Stimulated activated CD4-positive, alpha-beta T cell treated with anti-CD3 and anti-CD28 coated beads, Interleukin-2, amount 100 ng/mL, for 24 hours (primary cell): ENCODE data around the gene ISY1.
"Not testable (repeated sequence)": the region's sequence is repeated elsewhere in the genome, so short reads cannot be mapped to it uniquely, and the experiment has no call there.

Experiments
- DNase-seq, 2 donors: peaks; one replicate each; pipeline ENCODE4 v3.0.0-alpha.2; 2020

ISY1 gene

GRCh38 chr3:129120254-129121004, 40.4 kb downstream of the ISY1 start:
- peak; percentile 91 to 93 for DNase-seq

DNA sequence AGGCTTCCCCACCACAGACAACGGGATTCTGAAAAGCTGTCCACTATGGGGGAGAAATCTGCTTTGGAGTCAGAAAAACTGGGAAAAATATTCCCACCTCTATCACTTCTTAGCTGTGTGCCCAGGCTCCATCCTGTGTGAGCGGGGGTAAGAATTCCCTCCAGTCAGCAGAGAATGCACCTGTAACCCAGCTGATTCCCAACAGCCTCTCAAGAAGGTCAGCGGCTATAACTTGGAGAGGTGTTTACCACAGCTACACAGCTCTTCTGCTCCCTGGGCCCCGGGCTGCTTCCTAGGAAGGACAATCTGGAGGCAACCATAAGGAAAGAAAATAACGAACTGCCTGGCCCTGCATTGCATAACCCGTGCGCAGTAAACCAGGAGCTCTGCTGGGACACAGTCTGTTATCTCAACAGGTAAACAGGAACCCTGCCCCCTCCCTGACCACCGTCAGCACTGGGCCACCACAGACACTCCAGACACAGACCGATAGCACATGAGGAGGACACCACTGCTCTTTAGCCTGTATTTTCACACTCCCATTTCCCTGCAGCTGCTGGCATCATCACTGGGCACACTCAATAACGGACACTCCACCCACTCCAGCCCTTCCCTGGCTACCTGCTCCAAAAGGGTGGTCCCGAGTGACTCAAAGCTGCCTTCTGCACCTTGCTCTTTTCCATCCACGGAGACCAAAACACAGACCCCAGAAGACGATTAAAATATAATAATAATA, 41.3 kb downstream of the ISY1 start:
- peak; percentile 28 to 36 for DNase-seq

- DNase-seq = peak; percentile 26 to 53
Measured at GRCh38 chr3:129118745-129119144, 42.1 kb downstream of the ISY1 start.

DNA sequence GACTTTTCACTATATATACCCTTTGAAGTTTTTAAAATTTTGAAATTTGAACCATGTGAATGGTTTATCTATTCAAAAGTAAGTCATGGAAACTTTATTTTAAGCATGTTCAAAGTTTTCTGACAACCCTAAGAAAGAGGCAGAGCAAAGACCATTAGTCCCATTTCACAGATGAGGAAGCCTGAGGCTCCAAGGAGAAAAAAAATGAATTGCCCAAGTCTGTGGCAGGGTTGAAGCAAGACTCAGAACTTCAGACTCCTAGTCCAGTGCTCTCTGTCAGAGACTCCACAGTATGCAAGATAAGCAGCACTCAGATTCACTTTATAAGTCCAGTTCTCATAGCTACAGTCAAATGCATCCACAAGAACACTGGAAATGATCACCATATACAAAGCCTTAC, 43.7 kb downstream of the ISY1 start:
- DNase-seq = no peak

GRCh38 chr3:129116482-129116946, 44.3 kb downstream of the ISY1 start:
- DNase-seq = no peak

- no peak for DNase-seq
Measured at GRCh38 chr3:129114455-129114854, 46.4 kb downstream of the ISY1 start.

- DNase-seq = no peak
Measured at GRCh38 chr3:129112308-129113052, 48.4 kb downstream of the ISY1 start.

DNA sequence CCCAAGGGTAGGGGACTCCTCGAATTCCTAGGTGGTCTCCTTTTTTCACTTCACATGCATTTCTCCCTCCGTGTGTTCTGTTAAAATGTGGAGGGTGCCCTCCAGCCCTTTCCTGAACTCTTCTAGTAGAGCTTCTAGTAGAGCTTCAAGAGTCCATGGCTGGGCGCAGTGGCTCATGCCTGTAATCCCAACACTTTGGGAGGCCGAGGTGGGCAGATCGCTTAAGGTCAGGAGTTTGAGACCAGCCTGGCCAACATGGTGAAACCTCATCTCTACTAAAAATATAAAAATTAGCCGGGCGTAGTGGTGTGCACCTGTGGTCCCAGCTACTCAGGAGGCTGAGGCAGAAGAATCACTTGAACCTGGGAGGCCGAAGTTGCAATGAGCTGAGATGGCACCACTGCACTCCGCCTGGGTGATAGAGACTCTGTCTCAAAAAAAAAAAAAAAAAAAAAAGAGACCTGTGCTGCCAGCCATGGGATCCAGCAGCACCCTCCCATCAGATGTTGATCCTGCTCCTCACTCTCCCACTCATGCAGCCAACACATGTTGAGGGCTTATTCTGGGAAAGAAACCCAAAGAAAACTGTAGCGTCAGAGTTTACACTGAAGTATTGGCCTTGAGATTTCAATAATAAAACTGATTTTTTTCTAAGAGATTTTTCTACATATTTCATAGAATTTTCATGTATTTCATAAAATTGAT, 49.6 kb downstream of the ISY1 start:
- DNase-seq = not testable (repeated sequence)

GRCh38 chr3:129107793-129108192, 53.1 kb downstream of the ISY1 start:
- DNase-seq = no peak

GRCh38 chr3:129106866-129107565, 53.8 kb downstream of the ISY1 start:
- DNase-seq = no peak

GRCh38 chr3:129106320-129106719, 54.5 kb downstream of the ISY1 start:
- no peak for DNase-seq

- DNase-seq = no peak
Measured at GRCh38 chr3:129105862-129106261, 55.0 kb downstream of the ISY1 start.

DNA sequence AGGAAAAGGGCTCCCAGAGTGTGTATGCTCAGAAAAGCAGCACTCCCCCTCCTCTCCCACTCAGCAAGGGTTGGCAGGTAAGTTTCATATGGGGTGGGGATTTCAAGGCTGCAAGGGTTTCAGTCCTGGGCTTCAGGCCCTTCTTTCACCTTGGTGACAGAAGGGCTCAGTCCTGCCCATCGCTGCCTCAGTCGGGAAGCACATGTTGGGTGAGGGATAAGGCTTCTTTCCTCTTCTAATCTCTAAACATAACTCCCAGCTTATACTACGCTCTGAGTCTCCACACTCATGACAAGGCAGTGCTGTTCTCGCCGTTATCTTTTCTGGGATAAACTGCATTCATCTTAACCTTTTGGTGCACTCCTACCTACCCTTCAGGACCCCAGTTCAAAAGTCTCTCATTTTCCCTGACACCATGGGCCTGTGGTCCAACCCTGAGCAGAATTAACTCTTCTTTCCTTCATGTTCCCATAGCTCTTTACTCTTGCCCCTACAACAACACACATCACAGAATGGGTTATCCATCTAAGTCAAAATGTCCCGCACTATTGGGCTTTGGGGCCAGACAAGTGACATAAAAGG, 56.3 kb downstream of the ISY1 start:
- DNase-seq = no peak

- no peak for DNase-seq
Measured at GRCh38 chr3:129104051-129104450, 56.8 kb downstream of the ISY1 start.

DNA sequence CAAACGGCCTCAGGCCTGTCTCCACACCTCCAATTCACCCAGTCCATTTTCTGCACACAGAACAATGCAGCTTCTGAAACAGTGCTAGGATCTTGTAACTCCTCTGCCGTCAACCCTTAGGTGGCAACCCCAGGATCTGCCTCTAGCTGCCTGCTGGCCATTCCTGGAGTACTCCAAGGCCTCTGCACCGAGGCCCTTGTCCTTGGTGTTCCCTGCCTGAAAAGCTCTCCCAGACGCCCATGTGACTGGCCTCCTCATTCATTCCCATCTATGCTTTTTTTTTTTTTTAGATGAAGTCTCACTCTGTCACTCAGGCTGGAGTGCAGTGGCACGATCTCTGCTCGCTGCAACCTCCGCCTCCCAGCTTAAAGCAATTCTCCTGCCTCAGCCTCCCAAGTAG, 57.6 kb downstream of the ISY1 start:
- DNase-seq = no peak

DNA sequence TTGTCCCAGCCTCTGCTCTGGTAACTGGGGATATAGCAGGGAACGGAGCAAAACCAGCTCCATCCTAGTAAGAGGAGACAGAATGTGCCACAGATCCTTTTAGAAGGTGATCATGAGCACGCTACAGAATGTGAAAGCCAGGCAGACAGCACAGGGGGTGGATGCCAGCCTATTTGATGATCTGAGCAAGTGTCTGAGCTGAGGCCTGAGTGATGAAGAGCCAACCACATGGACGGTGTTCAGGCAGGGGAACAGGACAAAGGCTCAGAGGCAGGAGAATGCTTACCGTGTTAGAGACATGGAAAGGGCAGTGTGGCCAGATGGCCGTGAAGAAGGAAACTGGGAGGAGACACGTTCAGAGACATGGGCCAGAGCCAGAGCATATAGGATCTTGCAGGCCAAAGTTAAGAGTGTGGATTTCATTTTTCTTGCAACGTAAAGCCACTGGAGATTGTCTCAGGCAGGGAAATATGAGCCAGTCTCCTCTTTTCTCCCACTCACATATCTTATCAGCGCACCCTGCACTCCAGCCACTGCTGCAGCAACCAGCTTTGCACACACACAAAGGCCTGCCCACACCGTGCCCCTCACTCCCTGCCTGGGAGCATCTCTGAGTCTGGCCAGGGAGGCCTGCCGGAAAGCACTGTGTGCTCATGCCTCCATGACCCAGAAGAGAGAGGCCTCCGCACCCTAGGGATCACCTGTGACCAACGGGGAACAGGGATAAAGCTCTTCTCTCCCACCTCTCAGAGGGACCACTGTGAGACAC, 59.3 kb downstream of the ISY1 start:
- no peak for DNase-seq

DNA sequence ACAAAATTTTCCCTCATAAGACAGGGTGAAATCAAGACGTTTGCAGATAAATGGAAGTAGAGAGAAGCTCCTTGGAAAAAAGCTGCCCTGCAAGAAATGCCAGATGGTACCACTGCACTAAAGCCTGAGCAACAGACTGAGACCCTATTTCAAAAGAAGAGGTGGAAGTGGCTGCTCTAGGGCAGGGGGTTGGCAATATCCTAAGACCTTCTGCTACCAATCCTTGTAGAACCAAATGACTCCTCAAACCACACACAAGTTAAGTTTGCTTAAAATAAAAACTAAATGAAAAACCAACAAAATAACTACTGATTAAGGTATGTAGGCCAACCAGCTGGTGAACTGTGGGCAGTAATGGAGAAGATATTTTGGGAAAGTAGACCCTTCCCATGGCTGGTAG, 60.6 kb downstream of the ISY1 start:
- DNase-seq = no peak

GRCh38 chr3:129095285-129095684, 65.6 kb downstream of the ISY1 start:
- DNase-seq = no peak

DNA sequence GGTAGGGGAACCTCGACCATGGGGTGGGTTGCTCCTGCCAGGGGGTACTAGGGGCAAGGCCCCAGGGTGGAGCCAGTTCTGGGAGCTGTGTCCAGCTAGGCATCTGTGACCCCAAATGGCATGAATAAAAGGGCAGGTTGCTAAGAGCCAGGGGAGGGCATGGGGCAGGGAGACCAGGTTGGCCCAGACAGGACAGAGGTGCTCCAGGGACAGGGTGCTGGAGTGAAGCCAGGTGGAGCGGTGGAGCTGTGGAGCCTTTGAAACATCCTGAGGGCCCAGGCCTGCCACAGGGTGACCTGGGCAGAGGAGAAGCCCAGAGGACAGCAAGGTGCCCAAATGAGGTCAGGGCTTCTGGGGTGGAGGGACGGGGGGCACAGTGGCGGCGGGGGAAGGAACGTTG, 72.6 kb downstream of the ISY1 start:
- DNase-seq = not testable (repeated sequence)

- not testable (repeated sequence) for DNase-seq
Measured at GRCh38 chr3:129087904-129088303, 73.0 kb downstream of the ISY1 start.

DNA sequence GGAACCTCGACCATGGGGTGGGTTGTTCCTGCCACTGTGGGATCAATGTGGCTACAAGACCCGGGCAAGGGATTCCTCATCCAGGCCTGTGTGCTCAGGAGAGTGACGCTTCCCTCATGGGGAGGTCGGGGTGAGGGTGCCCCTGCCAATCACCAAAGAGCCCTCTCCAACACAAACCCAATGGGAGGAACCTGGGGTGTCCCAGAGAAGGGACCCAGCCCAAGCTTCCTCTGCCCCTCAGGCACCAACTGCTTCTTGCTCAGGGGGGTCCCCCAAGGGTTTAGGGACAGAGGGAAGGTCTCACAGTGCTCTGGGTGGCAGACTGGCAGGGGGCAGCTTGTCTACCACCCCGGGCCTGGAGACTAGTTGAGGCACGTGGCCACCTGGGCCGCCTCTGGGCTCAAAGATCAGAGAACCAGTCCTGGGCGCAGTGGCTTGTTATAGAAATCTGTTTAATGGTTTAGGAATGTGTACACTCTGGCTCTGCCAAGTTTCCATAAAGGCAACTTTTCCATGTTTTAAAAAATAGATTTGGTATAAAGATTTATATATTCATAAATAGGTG, 73.6 kb downstream of the ISY1 start:
- no peak for DNase-seq
